ENCODE measurements around the gene KLHL34.
A peak's percentile ranks its signal among the peaks of the same experiment; 100 is the strongest.

The KLHL34 gene

GRCh38 chrX:21660156-21660555 is 2.0 kb upstream of the KLHL34 start:
- no peak overlapping the region for H2BK5ac ChIP-seq (ENCODE audit: low read depth, low read length, poor library complexity, severe bottlenecking)
- no peaks in the 10 kb centered on the region for H3K4me1 ChIP-seq (ENCODE audit: control insufficient read depth, insufficient read depth, low read depth, low read length)
- no peak overlapping the region for H3K4ac ChIP-seq (ENCODE audit: low read depth in 1 of 2, low read length in 2 of 2)
- H4K91ac ChIP-seq (ENCODE audit: low read length) = no peak overlapping the region
- WGBS = 100% methylated on average over 1 of the region's 2 CpGs
- H2BK15ac ChIP-seq (ENCODE audit: low read depth, poor library complexity, severe bottlenecking) = no peak overlapping the region
- H3K27me3 ChIP-seq (ENCODE audit: control insufficient read depth in 1 of 2, insufficient read depth in 1 of 2, low read length in 2 of 2) = peaks cover 0 to 24% of the 10 kb centered on the region in 2 experiments
- no peak overlapping the region for H2BK12ac ChIP-seq (ENCODE audit: low read length in 2 of 2)
- H3K4me2 ChIP-seq (ENCODE audit: low read length, poor library complexity, severe bottlenecking) = no peak overlapping the region
- H2AK5ac ChIP-seq (ENCODE audit: low read length, severe bottlenecking) = no peak overlapping the region
- H3K4me3 ChIP-seq (ENCODE audit: insufficient read depth in 1 of 2, low read depth in 1 of 2, low read length in 2 of 2) = no peak overlapping the region
- no peak overlapping the region for H4K8ac ChIP-seq (ENCODE audit: low read length)
- no peaks in the 10 kb centered on the region for H3K9me3 ChIP-seq (ENCODE audit: control insufficient read depth, low read length)
- no peaks in the 10 kb centered on the region for H3K79me1 ChIP-seq (replicated peaks; ENCODE audit: low read length, poor library complexity, severe bottlenecking)
- no peak overlapping the region for H3K18ac ChIP-seq (ENCODE audit: low read depth in 1 of 2, low read length in 2 of 2)
- no peak overlapping the region for H3K27ac ChIP-seq (ENCODE audit: low read length, poor library complexity, severe bottlenecking)
- H3K9ac ChIP-seq (ENCODE audit: low read length) = no peak overlapping the region
- H3K14ac ChIP-seq (ENCODE audit: low read length in 2 of 2) = no peak overlapping the region
- no peak for DNase-seq
- H2BK120ac ChIP-seq (ENCODE audit: low read depth, low read length) = no peak overlapping the region
- no peak overlapping the region for H3K23ac ChIP-seq (ENCODE audit: low read length in 2 of 2)
- H3K36me3 ChIP-seq (ENCODE audit: control insufficient read depth in 1 of 2, insufficient read depth in 2 of 2, low read depth in 1 of 2, low read length in 2 of 2) = no peaks in the 10 kb centered on the region
- H2AFZ ChIP-seq (ENCODE audit: low read depth, low read length) = no peak overlapping the region

- WGBS = no CpG with 5 or more reads among the region's 3 CpGs
- peaks cover 0 to 17% of the 10 kb centered on the region in 2 experiments for H3K27me3 ChIP-seq (ENCODE audit: control insufficient read depth in 1 of 2, insufficient read depth in 1 of 2, low read length in 2 of 2)
These were observed 1.2 kb upstream of the KLHL34 start for GRCh38 chrX:21659320-21659719.

GRCh38 chrX:21658746-21659145 is 616 bp upstream of the KLHL34 start:
- Histone ChIP-seq H2BK5ac (ENCODE audit: low read depth, low read length, poor library complexity, severe bottlenecking) (no peak overlapping the region), H3K79me1 (replicated peaks; ENCODE audit: low read length, poor library complexity, severe bottlenecking) (no peaks in the 10 kb centered on the region), H3K36me3 (ENCODE audit: control insufficient read depth in 1 of 2, insufficient read depth in 2 of 2, low read depth in 1 of 2, low read length in 2 of 2) (no peaks in the 10 kb centered on the region), H3K4me2 (ENCODE audit: low read length, poor library complexity, severe bottlenecking) (no peak overlapping the region), H2BK12ac (ENCODE audit: low read length in 2 of 2) (no peak overlapping the region), H3K14ac (ENCODE audit: low read length in 2 of 2) (no peak overlapping the region), H3K4me1 (ENCODE audit: control insufficient read depth, insufficient read depth, low read depth, low read length) (no peaks in the 10 kb centered on the region), H4K91ac (ENCODE audit: low read length) (no peak overlapping the region), H3K23ac (ENCODE audit: low read length in 2 of 2) (no peak overlapping the region), H4K8ac (ENCODE audit: low read length) (no peak overlapping the region), H3K27me3 (ENCODE audit: control insufficient read depth in 1 of 2, insufficient read depth in 1 of 2, low read length in 2 of 2) (peaks cover 0 to 13% of the 10 kb centered on the region in 2 experiments), H2BK15ac (ENCODE audit: low read depth, poor library complexity, severe bottlenecking) (no peak overlapping the region), H3K27ac (ENCODE audit: low read length, poor library complexity, severe bottlenecking) (no peak overlapping the region), H2AK5ac (ENCODE audit: low read length, severe bottlenecking) (no peak overlapping the region), H2AFZ (ENCODE audit: low read depth, low read length) (no peak overlapping the region), H3K9me3 (ENCODE audit: control insufficient read depth, low read length) (no peaks in the 10 kb centered on the region), H3K4me3 (ENCODE audit: insufficient read depth in 1 of 2, low read depth in 1 of 2, low read length in 2 of 2) (peak overlapping the region in 1 of 2 experiments; percentile 60), H2BK120ac (ENCODE audit: low read depth, low read length) (no peak overlapping the region), H3K18ac (ENCODE audit: low read depth in 1 of 2, low read length in 2 of 2) (no peak overlapping the region), H3K4ac (ENCODE audit: low read depth in 1 of 2, low read length in 2 of 2) (no peak overlapping the region), H3K9ac (ENCODE audit: low read length) (no peak overlapping the region)
- no peak for DNase-seq
- 95% methylated on average over 23 of the region's 23 CpGs for WGBS

More at GRCh38 chrX:21659320-21659719, 1.2 kb upstream of the KLHL34 start:
- H2AFZ ChIP-seq (ENCODE audit: low read depth, low read length) = no peak overlapping the region
- H3K4me3 ChIP-seq (ENCODE audit: insufficient read depth in 1 of 2, low read depth in 1 of 2, low read length in 2 of 2) = no peak overlapping the region
- H3K23ac ChIP-seq (ENCODE audit: low read length in 2 of 2) = no peak overlapping the region
- H4K8ac ChIP-seq (ENCODE audit: low read length) = no peak overlapping the region
- H3K9ac ChIP-seq (ENCODE audit: low read length) = no peak overlapping the region
- H3K4me2 ChIP-seq (ENCODE audit: low read length, poor library complexity, severe bottlenecking) = no peak overlapping the region
- DNase-seq = no peak
- no peak overlapping the region for H2BK15ac ChIP-seq (ENCODE audit: low read depth, poor library complexity, severe bottlenecking)
- no peak overlapping the region for H3K27ac ChIP-seq (ENCODE audit: low read length, poor library complexity, severe bottlenecking)
- no peak overlapping the region for H2BK120ac ChIP-seq (ENCODE audit: low read depth, low read length)
- H3K4me1 ChIP-seq (ENCODE audit: control insufficient read depth, insufficient read depth, low read depth, low read length) = no peaks in the 10 kb centered on the region
- no peak overlapping the region for H2BK5ac ChIP-seq (ENCODE audit: low read depth, low read length, poor library complexity, severe bottlenecking)
- no peak overlapping the region for H4K91ac ChIP-seq (ENCODE audit: low read length)
- no peaks in the 10 kb centered on the region for H3K36me3 ChIP-seq (ENCODE audit: control insufficient read depth in 1 of 2, insufficient read depth in 2 of 2, low read depth in 1 of 2, low read length in 2 of 2)
- H2BK12ac ChIP-seq (ENCODE audit: low read length in 2 of 2) = no peak overlapping the region
- H3K14ac ChIP-seq (ENCODE audit: low read length in 2 of 2) = no peak overlapping the region
- no peak overlapping the region for H2AK5ac ChIP-seq (ENCODE audit: low read length, severe bottlenecking)
- H3K4ac ChIP-seq (ENCODE audit: low read depth in 1 of 2, low read length in 2 of 2) = no peak overlapping the region
- no peaks in the 10 kb centered on the region for H3K79me1 ChIP-seq (replicated peaks; ENCODE audit: low read length, poor library complexity, severe bottlenecking)
- no peaks in the 10 kb centered on the region for H3K9me3 ChIP-seq (ENCODE audit: control insufficient read depth, low read length)
- no peak overlapping the region for H3K18ac ChIP-seq (ENCODE audit: low read depth in 1 of 2, low read length in 2 of 2)

- H3K4me1 ChIP-seq (ENCODE audit: control insufficient read depth, insufficient read depth, low read depth, low read length) = no peaks in the 10 kb centered on the region
- H3K4ac ChIP-seq (ENCODE audit: low read depth in 1 of 2, low read length in 2 of 2) = no peak overlapping the region
- no peaks in the 10 kb centered on the region for H3K9me3 ChIP-seq (ENCODE audit: control insufficient read depth, low read length)
- no peak for DNase-seq
- no peak overlapping the region for H2BK15ac ChIP-seq (ENCODE audit: low read depth, poor library complexity, severe bottlenecking)
- H2BK120ac ChIP-seq (ENCODE audit: low read depth, low read length) = no peak overlapping the region
- H2AFZ ChIP-seq (ENCODE audit: low read depth, low read length) = no peak overlapping the region
- no peak overlapping the region for H3K27ac ChIP-seq (ENCODE audit: low read length, poor library complexity, severe bottlenecking)
- no peaks in the 10 kb centered on the region for H3K36me3 ChIP-seq (ENCODE audit: control insufficient read depth in 1 of 2, insufficient read depth in 2 of 2, low read depth in 1 of 2, low read length in 2 of 2)
- H2AK5ac ChIP-seq (ENCODE audit: low read length, severe bottlenecking) = no peak overlapping the region
- H4K91ac ChIP-seq (ENCODE audit: low read length) = no peak overlapping the region
- H3K18ac ChIP-seq (ENCODE audit: low read depth in 1 of 2, low read length in 2 of 2) = no peak overlapping the region
- H2BK5ac ChIP-seq (ENCODE audit: low read depth, low read length, poor library complexity, severe bottlenecking) = no peak overlapping the region
- no peak overlapping the region for H2BK12ac ChIP-seq (ENCODE audit: low read length in 2 of 2)
- no peak overlapping the region for H3K4me3 ChIP-seq (ENCODE audit: insufficient read depth in 1 of 2, low read depth in 1 of 2, low read length in 2 of 2)
- H3K23ac ChIP-seq (ENCODE audit: low read length in 2 of 2) = no peak overlapping the region
- H3K14ac ChIP-seq (ENCODE audit: low read length in 2 of 2) = no peak overlapping the region
- H3K4me2 ChIP-seq (ENCODE audit: low read length, poor library complexity, severe bottlenecking) = no peak overlapping the region
- peaks cover 0 to 11% of the 10 kb centered on the region in 2 experiments for H3K27me3 ChIP-seq (ENCODE audit: control insufficient read depth in 1 of 2, insufficient read depth in 1 of 2, low read length in 2 of 2)
- H3K79me1 ChIP-seq (replicated peaks; ENCODE audit: low read length, poor library complexity, severe bottlenecking) = no peaks in the 10 kb centered on the region
- H4K8ac ChIP-seq (ENCODE audit: low read length) = no peak overlapping the region
- WGBS = 97% methylated on average over 49 of the region's 57 CpGs
- H3K9ac ChIP-seq (ENCODE audit: low read length) = no peak overlapping the region
These were observed 595 bp downstream of the KLHL34 start for GRCh38 chrX:21657318-21658151.
